B cell (primary cell): ENCODE data around the gene C10orf143.

ENCODE experiments used
- CTCF ChIP-seq: fragments of 200-600 bp; IDR thresholded peaks from one replicate; pipeline ENCODE4 v1.8.0; 2022; ENCODE audit warnings: antibody characterized with exemption, mild to moderate bottlenecking
- EZH2 ChIP-seq: IDR thresholded peaks from 2 replicates; pipeline ENCODE4 v1.6.1; 2012; ENCODE audit warnings: borderline replicate concordance, low read depth, mild to moderate bottlenecking, moderate library complexity, low read length; ENCODE audit not compliant: insufficient read depth, poor library complexity, severe bottlenecking

DNA sequence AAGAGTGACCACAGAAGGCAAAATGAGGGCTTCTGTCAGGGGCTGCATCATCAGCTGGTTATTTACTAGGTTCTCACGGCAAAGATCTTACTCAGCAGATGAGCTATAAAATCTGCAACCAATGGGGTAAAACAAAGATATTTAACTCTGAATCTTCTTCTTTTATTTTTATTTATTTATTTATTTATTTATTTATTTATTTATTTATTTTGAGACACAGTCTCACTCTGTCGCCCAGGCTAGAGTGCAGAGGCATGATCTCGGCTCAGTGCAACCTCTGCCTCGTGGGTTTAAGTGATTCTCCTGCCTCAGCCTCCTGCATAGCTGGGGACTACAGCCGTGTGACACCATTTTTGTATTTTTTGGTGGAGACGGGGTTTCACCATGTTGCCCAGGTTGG is 11.3 kb downstream of the C10orf143 start:
- TF ChIP-seq CTCF (no peak), EZH2 (no peak)
